Measurements from ENCODE around the gene CCDC106.
A peak's percentile ranks its signal among the peaks of the same experiment; 100 is the strongest.

Gene CCDC106

GRCh38 chr19:55606817-55607216 is 41.2 kb upstream of the CCDC106 start:
- TF ChIP-seq CTCF (conservative IDR thresholded peaks at IDR 0.05; ENCODE audit: low read length) (no peak), EZH2phosphoT487 (IDR thresholded peaks at IDR 0.05; ENCODE audit: borderline replicate concordance) (no peak)
- peak overlapping the region; percentile 99 for H3K9ac ChIP-seq (ENCODE audit: low read depth, low read length, poor library complexity, severe bottlenecking)
- H3K36me3 ChIP-seq (ENCODE audit: insufficient read depth, low read length), result no peaks in the 10 kb centered on the region
- peaks cover 55% of the 10 kb centered on the region for H3K79me2 ChIP-seq (ENCODE audit: insufficient read depth, low read length)
- H3K4me2 ChIP-seq (ENCODE audit: low read depth, low read length, poor library complexity, severe bottlenecking), result peak overlapping the region; percentile 100
- H3K27me3 ChIP-seq (ENCODE audit: insufficient read depth, low read length, poor library complexity, severe bottlenecking), result no peaks in the 10 kb centered on the region
- H3F3A ChIP-seq (ENCODE audit: low read depth), result peaks cover 10% of the 10 kb centered on the region
- no peaks in the 10 kb centered on the region for H3K9me3 ChIP-seq (ENCODE audit: insufficient read depth, low read depth, low read length)
- no peaks in the 10 kb centered on the region for H3K9me2 ChIP-seq (replicated peaks; ENCODE audit: low read depth, low read length)
- H4K20me1 ChIP-seq (ENCODE audit: insufficient read depth, low read length, poor library complexity, severe bottlenecking), result peaks cover 27% of the 10 kb centered on the region
- H3K4me3 ChIP-seq (ENCODE audit: low read length, poor library complexity, severe bottlenecking), result peak overlapping the region; percentile 98
- no peak overlapping the region for H2AFZ ChIP-seq (ENCODE audit: low read length)
- H3K4me1 ChIP-seq (ENCODE audit: insufficient read depth, low read length, poor library complexity, severe bottlenecking), result peaks cover 26% of the 10 kb centered on the region

GRCh38 chr19:55609326-55609725 is 38.7 kb upstream of the CCDC106 start:
- no peak for TF ChIP-seq EZH2phosphoT487 (IDR thresholded peaks at IDR 0.05; ENCODE audit: borderline replicate concordance)
- TF ChIP-seq CTCF (conservative IDR thresholded peaks at IDR 0.05; ENCODE audit: low read length), result no peak
- Histone ChIP-seq H3F3A (ENCODE audit: low read depth) (peaks cover 10% of the 10 kb centered on the region), H3K4me3 (ENCODE audit: low read length, poor library complexity, severe bottlenecking) (no peak overlapping the region), H3K9ac (ENCODE audit: low read depth, low read length, poor library complexity, severe bottlenecking) (no peak overlapping the region), H3K36me3 (ENCODE audit: insufficient read depth, low read length) (no peaks in the 10 kb centered on the region), H3K9me3 (ENCODE audit: insufficient read depth, low read depth, low read length) (no peaks in the 10 kb centered on the region), H3K9me2 (replicated peaks; ENCODE audit: low read depth, low read length) (no peaks in the 10 kb centered on the region), H2AFZ (ENCODE audit: low read length) (no peak overlapping the region), H3K4me1 (ENCODE audit: insufficient read depth, low read length, poor library complexity, severe bottlenecking) (peaks cover 23% of the 10 kb centered on the region), H4K20me1 (ENCODE audit: insufficient read depth, low read length, poor library complexity, severe bottlenecking) (peaks cover 32% of the 10 kb centered on the region), H3K27me3 (ENCODE audit: insufficient read depth, low read length, poor library complexity, severe bottlenecking) (no peaks in the 10 kb centered on the region), H3K79me2 (ENCODE audit: insufficient read depth, low read length) (peaks cover 60% of the 10 kb centered on the region), H3K4me2 (ENCODE audit: low read depth, low read length, poor library complexity, severe bottlenecking) (no peak overlapping the region)

GRCh38 chr19:55611300-55611982 is 36.6 kb upstream of the CCDC106 start:
- Histone ChIP-seq H3F3A (ENCODE audit: low read depth) (no peaks in the 10 kb centered on the region), H4K20me1 (ENCODE audit: insufficient read depth, low read length, poor library complexity, severe bottlenecking) (peaks cover 25% of the 10 kb centered on the region), H2AFZ (ENCODE audit: low read length) (no peak overlapping the region), H3K4me3 (ENCODE audit: low read length, poor library complexity, severe bottlenecking) (no peak overlapping the region), H3K9me3 (ENCODE audit: insufficient read depth, low read depth, low read length) (no peaks in the 10 kb centered on the region), H3K36me3 (ENCODE audit: insufficient read depth, low read length) (peaks cover 4% of the 10 kb centered on the region; the same call in 1 of the 2 replicates), H3K9ac (ENCODE audit: low read depth, low read length, poor library complexity, severe bottlenecking) (peak overlapping the region; percentile 12), H3K79me2 (ENCODE audit: insufficient read depth, low read length) (peaks cover 52% of the 10 kb centered on the region), H3K4me1 (ENCODE audit: insufficient read depth, low read length, poor library complexity, severe bottlenecking) (peaks cover 15% of the 10 kb centered on the region), H3K4me2 (ENCODE audit: low read depth, low read length, poor library complexity, severe bottlenecking) (no peak overlapping the region), H3K9me2 (replicated peaks; ENCODE audit: low read depth, low read length) (no peaks in the 10 kb centered on the region), H3K27me3 (ENCODE audit: insufficient read depth, low read length, poor library complexity, severe bottlenecking) (no peaks in the 10 kb centered on the region)
- TF ChIP-seq CTCF (conservative IDR thresholded peaks at IDR 0.05; ENCODE audit: low read length), result no peak

Data from Loucy (cell line).